HG02970 (cell line): ENCODE data around the gene PDF.
"Not testable (repeated sequence)": the region's sequence is repeated elsewhere in the genome, so short reads cannot be mapped to it uniquely, and the experiment has no call there.

Source experiments
- ATAC-seq: cut with Tn5 transposase; IDR thresholded peaks from one replicate; pipeline ENCODE4 v1.9.1; 2021; ENCODE audit warnings: mild to moderate bottlenecking, moderate library complexity, moderate number of reproducible peaks; ENCODE audit not compliant: unreplicated experiment, low FRiP score

The PDF gene

GRCh38 chr16:69318911-69319289 lies 11.5 kb downstream of the PDF start:
- no peak for ATAC-seq

- no peak for ATAC-seq
Measured at GRCh38 chr16:69318177-69318910, 12.0 kb downstream of the PDF start.

DNA sequence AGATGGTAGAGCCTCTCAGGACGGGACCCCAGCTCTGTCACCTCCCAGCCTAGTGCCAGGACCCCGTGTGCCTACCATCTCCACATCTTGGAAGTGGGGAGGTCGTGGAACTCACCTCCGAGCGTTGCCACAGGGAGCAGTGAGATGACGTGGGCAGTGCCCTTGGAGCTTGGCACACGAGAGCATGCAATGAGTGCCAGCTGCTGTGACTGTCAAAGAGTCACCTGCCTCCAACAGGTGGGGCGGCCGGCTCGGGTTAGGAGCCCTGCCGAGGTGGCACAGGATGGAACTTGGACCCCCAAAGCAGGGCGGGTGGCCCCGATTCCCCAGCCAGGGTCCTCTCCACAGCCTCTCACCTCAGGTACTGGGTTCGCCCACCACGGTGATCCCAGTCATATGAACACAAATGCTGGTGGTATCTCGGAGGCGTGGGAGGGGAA lies 13.8 kb downstream of the PDF start:
- ATAC-seq, result no peak

- ATAC-seq, result no peak
Measured at GRCh38 chr16:69315486-69316311, 14.7 kb downstream of the PDF start.

DNA sequence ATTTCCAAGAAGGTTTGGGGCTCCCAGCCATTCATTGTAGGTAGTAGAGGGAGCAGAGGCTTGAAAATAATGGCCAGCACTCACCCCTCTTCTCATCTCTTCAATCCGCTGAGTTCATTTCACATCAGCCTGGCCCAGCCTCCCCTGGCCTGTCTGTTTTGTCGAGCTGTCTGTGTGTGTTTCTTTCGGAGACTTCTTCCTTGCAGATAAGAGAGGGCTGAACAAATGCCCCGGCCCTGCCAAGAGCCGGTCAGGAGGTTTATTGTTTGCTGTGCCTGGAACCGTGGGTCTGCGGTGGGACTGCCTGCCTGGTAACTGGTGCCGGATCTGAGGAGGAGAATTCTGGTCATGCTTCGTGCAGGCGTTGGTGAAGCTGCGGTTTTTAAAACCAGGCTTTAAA lies 15.9 kb downstream of the PDF start:
- no peak for ATAC-seq

GRCh38 chr16:69313469-69313868 lies 16.9 kb downstream of the PDF start:
- ATAC-seq, result no peak

DNA sequence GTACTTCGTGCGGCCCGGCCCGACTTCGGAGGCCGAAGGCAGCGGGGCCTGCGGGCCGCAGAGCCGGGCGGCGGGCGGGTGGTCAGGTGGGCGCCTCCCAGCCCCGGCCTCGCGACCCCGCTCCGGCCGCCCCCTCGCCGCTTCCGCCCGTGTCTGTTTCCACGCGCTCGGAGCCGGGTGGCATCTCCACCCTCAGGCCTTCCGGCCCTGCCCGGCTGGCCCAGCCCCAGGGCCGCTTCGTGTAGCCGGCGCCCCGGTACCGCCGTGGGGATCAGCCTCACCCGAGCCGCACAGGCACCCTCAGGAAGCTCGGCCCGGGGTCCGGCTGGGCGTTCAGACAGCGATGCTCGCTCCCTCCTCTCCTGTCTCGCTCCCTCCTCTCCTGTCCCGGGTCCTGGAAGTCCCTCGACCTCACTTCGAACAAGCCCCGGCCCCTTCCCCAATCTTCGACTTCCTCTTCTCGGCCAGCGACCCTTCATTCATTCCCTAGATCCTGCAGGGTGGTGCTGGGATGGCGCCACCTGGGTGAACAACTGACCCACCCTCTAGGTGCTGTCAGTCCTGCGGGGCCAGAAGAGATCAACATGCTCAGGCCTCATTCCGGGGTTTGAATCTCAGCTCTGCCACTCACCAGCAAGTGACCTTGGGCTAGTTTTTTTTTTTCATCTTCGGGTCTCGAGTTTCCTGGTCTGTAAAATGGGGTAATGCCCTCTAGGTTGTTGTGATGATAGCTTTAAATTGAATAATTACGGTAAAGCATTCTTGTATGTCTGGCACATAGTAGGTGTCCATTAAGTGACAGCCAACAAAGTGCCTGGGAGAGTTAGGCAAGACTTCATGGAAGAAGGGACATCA lies 18.6 kb downstream of the PDF start:
- peak; percentile 35 for ATAC-seq

GRCh38 chr16:69310653-69311532 lies 19.5 kb downstream of the PDF start, which contains the start of gene VPS4A:
TSS of gene VPS4A (plus strand) at chr16:69311350. CDS start at chr16:69311512, 162 bp downstream.
- peak; percentile 90 for ATAC-seq

DNA sequence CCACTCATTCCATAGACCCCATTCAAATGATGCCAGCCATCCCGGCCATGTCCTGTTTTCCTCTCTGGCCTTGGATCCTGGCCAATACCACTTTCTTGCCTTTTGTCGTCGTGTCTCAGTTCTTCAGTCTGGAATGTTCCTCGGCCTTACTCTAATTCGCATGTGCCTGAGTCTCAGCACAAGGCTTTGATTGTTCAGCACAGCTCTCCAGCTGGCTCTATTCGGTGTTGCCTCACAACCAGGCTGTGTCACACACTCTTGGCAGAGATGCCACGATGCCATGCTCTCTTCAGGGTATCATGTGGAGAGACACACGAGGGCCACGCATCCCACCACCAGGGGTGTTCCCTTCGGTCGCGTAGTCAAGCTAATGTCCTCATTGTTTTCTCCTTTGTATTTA lies 21.1 kb downstream of the PDF start:
- ATAC-seq, result no peak

DNA sequence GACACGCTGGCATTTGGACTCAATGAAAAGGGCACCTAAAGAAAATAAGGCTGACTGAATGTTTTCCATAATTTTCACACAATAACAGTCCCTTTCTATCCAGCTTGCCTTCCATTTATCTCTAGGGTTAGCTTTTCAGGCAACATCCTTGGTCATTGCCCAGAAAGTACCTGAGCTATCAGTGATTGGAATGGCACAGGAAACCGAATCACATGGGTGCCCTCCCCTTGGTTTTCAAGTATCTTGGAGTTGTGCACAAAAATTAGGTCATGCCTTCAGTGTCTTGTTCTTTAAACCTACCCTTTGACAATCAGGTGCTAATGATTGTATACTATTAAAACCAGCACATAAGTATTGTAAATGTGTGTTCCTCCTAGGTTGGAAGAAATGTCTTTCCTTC lies 22.5 kb downstream of the PDF start:
- ATAC-seq, result no peak

DNA sequence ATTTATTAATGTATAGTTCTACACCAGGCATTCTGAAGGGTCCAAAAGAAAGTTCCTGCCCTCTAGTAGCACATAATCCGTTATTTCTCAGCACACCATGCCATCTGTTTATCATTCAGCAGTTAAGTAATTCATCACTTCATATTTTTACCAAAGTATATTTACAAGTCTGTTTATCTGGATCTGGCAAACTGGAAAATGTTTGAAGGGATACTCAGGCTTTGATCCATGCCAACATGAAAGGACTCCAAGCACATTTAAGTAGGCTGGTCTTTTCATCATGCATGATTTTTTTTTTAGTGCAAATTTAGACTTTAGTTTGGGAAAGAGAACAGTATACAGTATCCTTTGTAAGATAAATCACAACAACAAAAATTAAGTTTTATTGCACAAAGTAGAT lies 23.3 kb downstream of the PDF start:
- no peak for ATAC-seq

DNA sequence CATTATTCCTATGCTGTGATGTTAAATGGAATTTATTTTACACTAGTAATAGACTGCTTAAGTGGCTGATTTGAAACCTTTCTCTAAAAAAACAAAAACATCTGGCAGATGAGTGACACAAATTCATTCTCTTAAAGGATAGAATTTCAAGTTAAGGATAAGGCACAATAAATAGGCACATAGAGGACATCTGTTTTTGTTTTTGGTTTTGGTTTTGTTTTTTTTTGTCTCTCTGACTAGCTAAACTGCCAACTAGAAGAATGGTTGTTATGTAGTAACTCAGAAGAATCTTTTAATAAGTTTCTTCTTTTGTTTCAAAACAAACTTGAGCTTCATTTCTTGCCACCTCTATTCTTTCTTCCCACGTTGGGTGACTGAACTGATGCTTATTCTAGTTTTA lies 24.4 kb downstream of the PDF start:
- no peak for ATAC-seq

DNA sequence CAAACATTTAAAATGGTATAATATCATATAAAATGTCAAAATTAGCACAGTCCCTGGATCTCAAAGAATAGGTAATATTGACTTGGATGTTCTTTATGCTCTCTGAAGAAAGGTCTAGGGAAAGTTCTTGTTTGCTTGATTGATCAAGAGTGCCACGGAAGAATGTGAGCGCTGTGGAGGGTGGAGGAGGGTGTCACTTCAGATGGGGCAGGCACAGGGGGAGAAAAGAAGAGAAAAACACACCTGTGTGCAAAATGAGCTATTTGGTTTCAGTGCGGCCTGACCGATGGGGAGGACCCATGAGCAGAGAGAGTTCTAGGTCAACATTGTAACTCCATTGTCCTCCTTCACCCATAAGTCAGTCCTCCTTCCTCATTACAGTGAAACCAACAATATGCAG lies 28.1 kb downstream of the PDF start:
- ATAC-seq, result no peak

DNA sequence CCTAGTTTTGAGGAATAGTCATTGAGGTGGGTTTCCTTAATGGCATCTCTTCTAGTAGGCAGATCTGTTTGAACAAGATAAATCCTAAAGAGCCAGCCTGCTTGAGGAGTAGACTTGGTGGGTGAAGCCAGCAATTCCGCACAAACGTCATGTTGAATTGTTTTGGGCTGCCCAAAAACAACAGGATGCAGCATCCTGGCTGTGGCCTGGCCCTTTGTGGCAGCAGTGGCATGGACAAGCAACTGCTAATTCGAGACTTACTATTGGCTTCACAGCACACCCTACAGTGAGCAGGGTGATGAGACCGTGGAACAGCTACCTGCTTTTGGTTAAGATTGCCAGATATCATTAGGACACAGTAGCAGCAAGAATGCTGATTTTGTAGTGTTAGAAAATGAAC lies 28.5 kb downstream of the PDF start:
- ATAC-seq, result no peak

DNA sequence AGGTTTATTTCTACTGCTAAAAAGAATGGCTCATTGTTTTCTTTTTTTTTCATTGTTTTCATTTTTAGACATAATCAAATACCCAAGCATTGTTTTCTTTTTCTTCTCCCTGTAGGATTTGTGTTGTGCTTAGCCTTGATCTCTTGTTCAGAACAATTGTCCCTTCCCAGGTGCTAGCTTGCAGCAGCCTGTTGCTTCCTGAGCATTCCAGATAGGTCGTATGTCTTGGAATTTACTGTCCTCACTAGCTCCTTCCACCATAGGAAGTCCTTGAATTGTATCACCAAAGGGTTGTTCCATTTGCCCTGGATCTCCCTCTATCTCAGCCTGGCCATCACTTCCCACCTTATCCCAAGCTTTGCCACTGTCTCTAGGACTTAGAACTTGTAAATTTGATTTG lies 29.2 kb downstream of the PDF start:
- ATAC-seq, result no peak

DNA sequence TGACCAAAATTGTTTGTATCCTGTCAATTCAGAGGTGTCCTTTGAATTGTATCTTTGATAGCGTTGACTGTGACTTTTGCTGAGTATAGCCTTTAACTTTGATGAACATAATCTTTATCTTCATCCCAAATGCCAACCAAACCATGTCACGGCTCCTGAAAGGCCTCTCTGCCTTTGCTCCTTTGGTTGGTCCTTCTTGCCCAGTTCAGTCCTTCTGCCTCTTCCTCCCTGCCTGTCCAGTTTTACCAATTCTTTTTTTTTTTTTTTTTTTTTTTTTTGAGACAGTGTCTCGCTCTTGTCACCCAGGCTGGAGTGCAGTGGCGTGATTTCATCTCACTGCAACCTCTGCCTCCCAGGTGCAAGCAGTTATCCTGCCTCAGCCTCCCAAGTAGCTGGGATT lies 32.1 kb downstream of the PDF start:
- ATAC-seq, result no peak

DNA sequence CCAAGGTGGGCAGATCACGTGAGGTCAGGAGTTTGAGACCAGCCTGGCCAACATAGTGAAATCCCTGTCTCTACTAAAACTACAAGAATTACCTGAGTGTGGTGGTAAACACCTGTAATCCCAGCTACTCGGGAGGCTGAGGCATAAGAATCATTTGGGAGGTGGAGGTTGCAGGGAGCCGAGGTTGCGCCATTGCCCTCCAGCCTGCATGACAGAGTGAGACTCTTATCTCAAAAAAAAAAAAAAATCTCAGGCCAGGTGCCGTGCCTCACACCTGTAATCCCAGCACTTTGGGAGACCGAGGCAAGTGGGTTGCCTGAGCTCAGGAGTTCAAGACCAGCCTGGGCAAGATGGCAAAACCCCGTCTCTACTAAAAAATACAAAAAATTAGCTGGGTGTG lies 33.6 kb downstream of the PDF start:
- ATAC-seq, result not testable (repeated sequence)

DNA sequence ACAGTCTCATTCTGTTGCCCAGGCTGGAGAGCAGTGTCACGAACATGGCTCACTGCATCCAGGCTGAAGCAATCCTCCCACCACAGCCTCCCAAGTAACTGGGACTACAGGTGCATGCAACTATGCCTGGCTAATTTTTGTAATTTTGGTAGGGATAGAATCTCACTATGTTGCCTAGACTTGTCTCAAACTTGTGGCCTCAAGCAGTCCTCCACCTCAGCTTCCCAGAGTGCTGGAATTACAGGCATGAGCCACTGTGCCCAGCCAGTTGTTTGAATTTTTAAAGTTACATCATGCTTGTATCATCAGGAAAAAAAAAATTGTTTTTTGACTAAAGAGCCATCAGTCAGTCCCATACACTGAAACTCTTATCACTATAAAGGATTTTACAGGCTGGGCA lies 36.3 kb downstream of the PDF start:
- no peak for ATAC-seq

GRCh38 chr16:69293401-69293800 lies 37.0 kb downstream of the PDF start:
- no peak for ATAC-seq

DNA sequence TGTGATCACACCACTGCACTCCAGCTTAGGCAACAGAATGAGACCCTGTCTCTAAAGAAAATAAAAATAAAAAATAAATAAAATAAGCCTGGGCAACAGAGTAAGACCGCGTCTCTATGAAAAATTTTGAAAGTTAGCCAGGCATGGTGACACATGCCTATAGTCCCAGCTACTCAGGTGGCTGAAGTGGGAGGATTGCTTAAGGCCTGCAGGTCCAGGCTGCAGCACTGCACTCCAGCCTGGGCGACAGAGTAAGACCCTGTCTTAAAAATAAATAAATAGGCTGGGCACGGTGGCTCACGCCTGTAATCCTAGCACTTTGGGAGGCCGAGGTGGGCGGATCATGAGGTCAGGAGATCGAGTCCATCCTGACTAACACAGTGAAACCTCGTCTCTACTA lies 38.7 kb downstream of the PDF start:
- ATAC-seq, result not testable (repeated sequence)
